SU-DHL-6 (cell line): ENCODE results near the gene GEMIN5.

Source experiments
- H2AFZ ChIP-seq: fragments of 200-600 bp; sonication (generic); 2 replicates; pipeline ENCODE4 v1.6.1; 2014; ENCODE audit warnings: low read depth, mild to moderate bottlenecking, moderate library complexity, mixed read lengths, antibody characterized with exemption, low read length; ENCODE audit not compliant: severe bottlenecking
- H3F3A ChIP-seq: fragments of 200-600 bp; shearing (Covaris generic); 2 replicates; pipeline ENCODE4 v1.6.0; 2016; ENCODE audit warnings: antibody characterized with exemption, mild to moderate bottlenecking; ENCODE audit not compliant: insufficient read depth
- H3K27ac ChIP-seq: fragments of 200-600 bp; sonication (generic); 2 replicates; pipeline ENCODE4 v1.5.1; 2016; ENCODE audit warnings: low read depth, mild to moderate bottlenecking, low read length, moderate library complexity, mixed read lengths
- H3K27me3 ChIP-seq: fragments of 200-600 bp; sonication (generic), shearing (Covaris generic); 2 replicates; pipeline ENCODE4 v1.6.0; 2014; ENCODE audit warnings: mild to moderate bottlenecking, low read length
- H3K36me3 ChIP-seq: fragments of 200-600 bp; sonication (generic); 2 replicates; pipeline ENCODE4 v1.6.1; 2014; ENCODE audit warnings: mild to moderate bottlenecking, low read length, mixed read lengths
- H3K4me2 ChIP-seq: fragments of 300-600, 200-600 bp; shearing (Covaris generic), sonication (generic); 2 replicates; pipeline ENCODE4 v1.6.0; 2014; ENCODE audit warnings: low read length, low read depth, mild to moderate bottlenecking; ENCODE audit not compliant: poor library complexity, severe bottlenecking
- H3K4me3 ChIP-seq: fragments of 200-600 bp; sonication (generic); 2 replicates; pipeline ENCODE4 v1.5.1; 2014; ENCODE audit warnings: antibody characterized with exemption, low read length, mild to moderate bottlenecking, mixed read lengths; ENCODE audit not compliant: insufficient read depth, poor library complexity, severe bottlenecking
- H3K79me2 ChIP-seq: fragments of 200-600 bp; sonication (generic); 2 replicates; pipeline ENCODE4 v1.6.1; 2014; ENCODE audit warnings: mild to moderate bottlenecking, low read length, moderate library complexity; ENCODE audit not compliant: insufficient read depth
- H3K9ac ChIP-seq: fragments of 200-600 bp; sonication (generic); 2 replicates; pipeline ENCODE4 v1.7.0; 2014; ENCODE audit warnings: mild to moderate bottlenecking, low read length
- H3K9me2 ChIP-seq: fragments of 200-600 bp; sonication (generic); replicated peaks from 2 replicates; pipeline ENCODE4 v1.6.1; 2014; ENCODE audit warnings: low read length; ENCODE audit not compliant: insufficient read depth
- H3K9me3 ChIP-seq: fragments of 200-600 bp; sonication (generic); 2 replicates; pipeline ENCODE4 v1.6.1; 2014; ENCODE audit warnings: low read length, mixed read lengths; ENCODE audit not compliant: insufficient read depth
- H4K20me1 ChIP-seq: fragments of 200-600 bp; sonication (generic); 2 replicates; pipeline ENCODE4 v1.6.1; 2014; ENCODE audit warnings: low read depth, mild to moderate bottlenecking, antibody characterized with exemption, low read length, moderate library complexity, mixed read lengths
- EZH2phosphoT487 ChIP-seq: fragments of 200-600 bp; sonication (generic), shearing (Covaris generic); conservative IDR thresholded peaks from 2 replicates; pipeline ENCODE4 v1.6.1; 2018; ENCODE audit warnings: mild to moderate bottlenecking, antibody characterized with exemption, low read length, moderate library complexity, mixed read lengths
- TF ChIP-seq, protein P1 (sequence below): fragments of 200-600 bp; sonication (generic); IDR thresholded peaks from one replicate; pipeline ENCODE4 v1.5.1; 2017; ENCODE audit warnings: antibody characterized with exemption, mild to moderate bottlenecking, low read length, moderate library complexity; ENCODE audit not compliant: insufficient read depth, poor library complexity, severe bottlenecking

Gene GEMIN5

DNA sequence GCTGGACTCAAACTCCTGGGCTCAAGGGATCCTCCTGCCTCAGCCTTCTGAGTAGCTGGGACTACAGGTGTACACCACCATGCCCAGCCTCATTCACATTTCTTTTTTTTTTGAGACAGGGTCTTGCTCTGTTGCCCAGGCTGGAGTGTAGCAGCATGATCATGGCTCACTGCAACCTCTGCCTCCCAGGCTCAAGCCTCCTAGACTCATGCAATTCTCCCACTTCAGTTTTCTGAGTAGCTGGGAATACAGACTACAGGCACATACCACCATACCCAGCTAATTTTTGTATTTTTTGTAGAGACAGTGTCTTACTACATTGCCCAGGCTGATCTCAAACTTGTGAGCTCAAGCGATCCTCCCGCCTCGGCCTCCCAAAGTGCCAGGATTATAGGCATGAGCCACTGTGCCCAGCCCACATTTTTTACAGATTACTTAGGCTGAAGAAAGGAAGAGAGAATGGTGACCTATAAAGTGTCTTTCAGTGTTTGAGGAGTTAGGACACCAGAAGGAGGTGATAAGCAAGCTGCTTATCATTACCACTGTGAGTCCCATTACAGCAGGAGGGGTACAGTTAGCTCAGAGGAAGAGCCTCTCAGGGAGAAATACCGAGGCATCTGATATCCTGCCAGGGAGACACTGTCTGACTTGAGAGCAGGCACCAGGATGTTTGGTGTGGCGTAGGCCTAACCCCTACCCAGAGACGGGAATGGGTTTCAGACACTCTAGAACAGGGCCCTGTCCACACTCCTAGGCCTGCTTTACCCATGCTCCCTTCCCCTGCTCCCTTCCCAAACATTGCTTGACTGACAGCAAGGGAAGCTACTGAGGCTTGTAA, 97.4 kb downstream of the GEMIN5 start:
- H3K36me3 ChIP-seq: no peaks in the 10 kb centered on the region
- H3F3A ChIP-seq: no peaks in the 10 kb centered on the region
- H3K27ac ChIP-seq: no peak overlapping the region
- no peak overlapping the region for H2AFZ ChIP-seq
- H3K9me3 ChIP-seq: no peaks in the 10 kb centered on the region
- no peaks in the 10 kb centered on the region for H3K27me3 ChIP-seq
- H3K9ac ChIP-seq: no peak overlapping the region
- TF ChIP-seq, protein P1, sequence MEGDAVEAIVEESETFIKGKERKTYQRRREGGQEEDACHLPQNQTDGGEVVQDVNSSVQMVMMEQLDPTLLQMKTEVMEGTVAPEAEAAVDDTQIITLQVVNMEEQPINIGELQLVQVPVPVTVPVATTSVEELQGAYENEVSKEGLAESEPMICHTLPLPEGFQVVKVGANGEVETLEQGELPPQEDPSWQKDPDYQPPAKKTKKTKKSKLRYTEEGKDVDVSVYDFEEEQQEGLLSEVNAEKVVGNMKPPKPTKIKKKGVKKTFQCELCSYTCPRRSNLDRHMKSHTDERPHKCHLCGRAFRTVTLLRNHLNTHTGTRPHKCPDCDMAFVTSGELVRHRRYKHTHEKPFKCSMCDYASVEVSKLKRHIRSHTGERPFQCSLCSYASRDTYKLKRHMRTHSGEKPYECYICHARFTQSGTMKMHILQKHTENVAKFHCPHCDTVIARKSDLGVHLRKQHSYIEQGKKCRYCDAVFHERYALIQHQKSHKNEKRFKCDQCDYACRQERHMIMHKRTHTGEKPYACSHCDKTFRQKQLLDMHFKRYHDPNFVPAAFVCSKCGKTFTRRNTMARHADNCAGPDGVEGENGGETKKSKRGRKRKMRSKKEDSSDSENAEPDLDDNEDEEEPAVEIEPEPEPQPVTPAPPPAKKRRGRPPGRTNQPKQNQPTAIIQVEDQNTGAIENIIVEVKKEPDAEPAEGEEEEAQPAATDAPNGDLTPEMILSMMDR: no peak
- TF ChIP-seq EZH2phosphoT487: no peak
- no peak overlapping the region for H3K4me3 ChIP-seq
- H4K20me1 ChIP-seq: no peaks in the 10 kb centered on the region
- no peaks in the 10 kb centered on the region for H3K9me2 ChIP-seq
- no peaks in the 10 kb centered on the region for H3K79me2 ChIP-seq
- H3K4me2 ChIP-seq: no peak overlapping the region
